Neural progenitor cell (in vitro differentiated cells): ENCODE measurements around the gene GYPC.

Experiments used
- EZH2 ChIP-seq: fragments of 200-600 bp; sonication (generic); IDR thresholded peaks from 2 replicates; pipeline ENCODE4 v1.6.1; 2017; ENCODE audit warnings: antibody characterized with exemption, mild to moderate bottlenecking, moderate library complexity
- TF ChIP-seq, protein P1 (sequence below): fragments of 200-600 bp; sonication (generic); IDR thresholded peaks from 2 replicates; pipeline ENCODE4 v1.5.1; 2017; ENCODE audit warnings: antibody characterized with exemption, mild to moderate bottlenecking

DNA sequence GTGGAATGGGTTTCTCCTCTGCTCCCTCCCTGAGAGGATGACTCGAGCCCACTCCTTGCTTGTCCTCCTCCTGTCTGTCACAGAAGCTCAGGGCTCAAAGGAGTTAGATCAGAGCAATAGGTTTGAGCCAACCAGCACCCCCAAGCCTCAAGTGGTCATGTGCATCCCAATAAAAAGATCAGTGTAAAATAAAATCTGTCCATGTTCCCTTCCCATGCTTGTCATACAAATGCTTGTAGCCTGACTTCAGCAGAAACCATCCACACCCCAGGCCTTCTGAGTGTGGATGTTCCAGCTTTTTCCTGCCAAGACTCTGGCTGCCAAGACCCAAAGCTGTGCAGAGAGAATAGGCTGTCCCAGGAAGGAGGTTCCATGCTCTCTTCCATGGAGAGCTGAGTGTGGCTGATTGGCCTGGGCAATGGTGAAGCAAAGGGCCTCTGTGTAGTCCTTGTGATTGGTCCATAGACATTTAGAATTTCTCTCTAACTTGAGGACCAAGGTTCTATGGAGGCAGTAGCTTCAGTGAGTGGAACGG is 67.4 kb downstream of the GYPC start:
- TF ChIP-seq EZH2 = no peak
- TF ChIP-seq, protein P1, sequence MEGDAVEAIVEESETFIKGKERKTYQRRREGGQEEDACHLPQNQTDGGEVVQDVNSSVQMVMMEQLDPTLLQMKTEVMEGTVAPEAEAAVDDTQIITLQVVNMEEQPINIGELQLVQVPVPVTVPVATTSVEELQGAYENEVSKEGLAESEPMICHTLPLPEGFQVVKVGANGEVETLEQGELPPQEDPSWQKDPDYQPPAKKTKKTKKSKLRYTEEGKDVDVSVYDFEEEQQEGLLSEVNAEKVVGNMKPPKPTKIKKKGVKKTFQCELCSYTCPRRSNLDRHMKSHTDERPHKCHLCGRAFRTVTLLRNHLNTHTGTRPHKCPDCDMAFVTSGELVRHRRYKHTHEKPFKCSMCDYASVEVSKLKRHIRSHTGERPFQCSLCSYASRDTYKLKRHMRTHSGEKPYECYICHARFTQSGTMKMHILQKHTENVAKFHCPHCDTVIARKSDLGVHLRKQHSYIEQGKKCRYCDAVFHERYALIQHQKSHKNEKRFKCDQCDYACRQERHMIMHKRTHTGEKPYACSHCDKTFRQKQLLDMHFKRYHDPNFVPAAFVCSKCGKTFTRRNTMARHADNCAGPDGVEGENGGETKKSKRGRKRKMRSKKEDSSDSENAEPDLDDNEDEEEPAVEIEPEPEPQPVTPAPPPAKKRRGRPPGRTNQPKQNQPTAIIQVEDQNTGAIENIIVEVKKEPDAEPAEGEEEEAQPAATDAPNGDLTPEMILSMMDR = no peak
